Fibroblast of lung (primary cell): ENCODE results near the gene LY6G6C.

ENCODE experiments used
- CTCF ChIP-seq, 2 donors: IDR thresholded peaks in 1 of 2; conservative IDR thresholded peaks in 1 of 2; 1 replicate in 1 of 2; 2 replicates in 1 of 2; pipeline ENCODE4 v1.5.1; 2011 to 2012; ENCODE audit warnings: low read length in 2 of 2, control low read depth in 1 of 2, inconsistent platforms in 1 of 2, low read depth in 1 of 2, mild to moderate bottlenecking in 1 of 2
- EZH2 ChIP-seq: IDR thresholded peaks from 2 replicates; pipeline ENCODE4 v1.5.1; 2012; ENCODE audit warnings: low read length, control low read depth, mild to moderate bottlenecking; ENCODE audit errors: missing control alignments

- no peak for TF ChIP-seq CTCF (conservative IDR thresholded peaks at IDR 0.05 in 1 of 2, IDR thresholded peaks at IDR 0.05 in 1 of 2; ENCODE audit: low read depth in 1 of 2, low read length in 2 of 2)
- TF ChIP-seq EZH2: no peak
Observed at GRCh38 chr6:31720196-31720770, 1.3 kb downstream of the LY6G6C start.
